HL-60/S4 (cell line): ENCODE measurements around the gene R3HCC1L.

Source experiments
- in situ Hi-C: fragments of 300-500 bp; cut with MboI; formaldehyde crosslinking; loops from 2 replicates; pipeline ENCODE4 v1.14.3; 2022; ENCODE audit warnings: low sequenced_read_pairs

The R3HCC1L gene

DNA sequence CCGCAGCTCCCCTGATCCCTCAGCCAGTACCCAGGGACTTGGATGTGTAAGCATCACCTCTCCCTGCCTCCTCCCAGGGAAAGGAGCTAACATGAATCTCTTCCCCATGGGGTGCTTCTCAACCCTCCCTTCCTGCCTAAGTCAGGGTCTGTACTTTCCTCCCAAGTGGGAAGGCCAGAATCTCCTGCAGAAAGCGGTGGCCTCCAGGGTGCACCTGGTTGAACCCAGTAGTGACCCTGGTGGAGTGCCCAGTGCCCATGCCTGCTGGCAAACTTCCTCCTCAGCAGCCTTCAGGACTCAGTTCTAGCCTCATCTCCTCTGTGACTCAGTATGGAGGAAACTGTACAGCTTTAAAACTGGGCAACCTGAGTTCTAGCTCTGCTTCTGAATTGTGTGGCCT, 136.3 kb downstream of the R3HCC1L start:
- in situ Hi-C loops = no loop called here

DNA sequence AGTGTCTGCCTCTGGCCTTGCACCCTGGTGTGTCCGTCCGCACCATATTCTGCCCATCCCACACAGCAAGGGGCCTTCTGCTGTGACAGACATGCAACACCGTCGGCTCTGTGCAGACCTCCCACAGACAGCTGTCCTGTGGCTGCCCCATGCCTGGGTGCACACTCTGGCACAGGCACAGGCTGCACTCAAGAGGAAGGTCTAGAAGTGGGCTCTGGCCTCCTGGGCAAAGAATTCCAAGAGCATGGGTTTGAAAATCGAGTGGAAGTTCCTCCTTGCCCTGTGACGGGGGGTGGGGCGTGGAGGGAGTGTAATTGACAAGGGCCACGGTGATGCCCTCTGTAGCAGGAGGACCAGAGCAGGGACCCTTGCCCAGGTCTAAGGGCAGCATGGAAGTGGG, 137.8 kb downstream of the R3HCC1L start:
- in situ Hi-C loops = no loop called here

DNA sequence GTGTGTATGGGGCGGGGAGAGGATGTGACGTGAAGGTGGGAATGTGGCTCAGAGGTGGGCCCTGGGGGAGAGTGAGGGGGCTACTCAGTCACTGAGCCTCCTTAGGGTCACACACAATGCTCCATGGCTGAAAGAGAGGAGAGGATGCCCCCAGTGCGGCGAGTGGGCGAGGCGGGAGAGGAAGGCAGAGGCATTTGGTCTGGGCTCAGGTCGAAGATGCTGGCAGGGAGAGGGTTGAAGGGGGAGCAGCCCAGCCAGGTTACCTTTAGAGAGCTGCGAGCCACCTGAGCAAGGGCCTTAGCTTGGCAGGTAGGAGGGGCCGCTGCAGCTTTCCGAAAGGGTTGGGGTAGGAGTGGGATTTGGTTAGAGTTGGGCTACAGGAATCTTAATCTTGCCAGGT, 138.2 kb downstream of the R3HCC1L start:
- in situ Hi-C loops = no loop called here

DNA sequence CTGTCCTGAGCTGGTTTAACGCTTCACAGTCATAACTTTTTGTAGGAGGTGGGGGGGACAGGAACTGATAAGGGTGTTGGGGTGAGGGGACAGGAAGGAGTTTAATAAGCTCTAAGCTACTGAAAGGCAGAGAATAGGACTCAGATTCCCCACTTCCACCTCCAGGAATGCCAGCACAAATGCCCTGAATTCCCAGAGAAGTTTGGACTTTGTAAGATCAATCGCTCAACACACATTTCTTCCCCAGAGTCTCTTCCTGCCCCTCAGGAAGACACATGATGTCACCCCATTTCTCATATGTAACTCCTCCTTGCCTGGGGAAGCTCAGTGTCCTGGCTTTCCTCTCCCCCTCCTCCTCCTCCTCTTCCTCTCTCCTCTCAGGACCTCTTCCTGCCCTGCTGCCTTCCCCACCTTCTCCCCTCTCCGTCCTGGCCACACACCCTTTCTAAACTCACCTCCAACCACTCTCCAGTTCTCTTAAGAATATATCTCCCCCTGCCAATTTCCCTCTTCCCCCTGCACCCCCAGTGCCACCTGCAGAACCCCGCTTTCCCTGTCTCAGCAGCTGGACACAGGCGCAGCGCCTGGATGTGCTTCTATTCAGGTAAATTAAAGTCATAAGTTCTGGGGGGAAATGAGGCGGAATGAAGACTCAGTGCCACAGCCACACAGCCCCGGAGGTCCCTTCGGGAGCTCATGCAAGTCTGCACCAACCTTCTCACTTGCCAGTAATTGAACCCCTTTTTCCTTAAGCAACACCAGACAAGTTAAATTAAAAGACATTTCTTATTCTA, 138.8 kb downstream of the R3HCC1L start:
- in situ Hi-C loops = no loop called here

DNA sequence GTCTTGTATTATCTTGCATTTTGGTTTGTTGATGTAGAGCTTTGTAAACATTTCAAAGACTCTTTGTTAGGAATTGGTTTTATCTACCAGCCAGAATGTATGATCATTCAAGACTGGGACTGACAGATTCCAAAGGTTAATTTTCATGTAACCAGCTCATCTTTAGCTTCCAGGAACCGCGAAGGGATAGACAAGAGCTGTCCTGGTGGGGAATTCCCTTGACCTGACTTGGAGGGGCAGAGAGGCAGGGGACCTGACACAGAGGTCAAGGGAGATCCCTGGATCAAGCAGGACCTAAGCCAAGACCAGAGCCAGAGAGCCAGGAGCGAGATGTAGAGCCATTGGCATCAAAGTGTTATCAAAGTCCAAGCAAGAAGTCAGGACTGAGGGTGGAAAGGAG, 140.1 kb downstream of the R3HCC1L start:
- in situ Hi-C loops = no loop called here

DNA sequence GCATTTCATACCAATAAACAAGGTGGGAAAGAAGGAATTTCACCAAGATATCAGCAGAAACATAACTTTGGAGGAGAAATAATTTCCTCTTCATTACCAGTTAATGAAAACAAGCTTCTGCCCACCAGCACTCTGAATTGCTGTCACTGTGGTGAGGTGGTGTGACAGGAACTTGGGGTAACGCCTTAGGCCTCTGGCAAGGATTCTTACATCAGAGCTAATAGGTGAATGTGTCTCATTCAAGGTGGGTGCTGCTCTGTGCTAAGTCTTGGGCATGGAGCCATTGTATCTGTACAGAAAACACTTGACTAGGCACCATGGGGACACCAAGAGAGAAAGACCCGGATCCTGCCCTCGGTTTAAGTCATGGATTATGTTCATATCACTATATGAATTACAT, 141.9 kb downstream of the R3HCC1L start:
- in situ Hi-C loops = no loop called here

DNA sequence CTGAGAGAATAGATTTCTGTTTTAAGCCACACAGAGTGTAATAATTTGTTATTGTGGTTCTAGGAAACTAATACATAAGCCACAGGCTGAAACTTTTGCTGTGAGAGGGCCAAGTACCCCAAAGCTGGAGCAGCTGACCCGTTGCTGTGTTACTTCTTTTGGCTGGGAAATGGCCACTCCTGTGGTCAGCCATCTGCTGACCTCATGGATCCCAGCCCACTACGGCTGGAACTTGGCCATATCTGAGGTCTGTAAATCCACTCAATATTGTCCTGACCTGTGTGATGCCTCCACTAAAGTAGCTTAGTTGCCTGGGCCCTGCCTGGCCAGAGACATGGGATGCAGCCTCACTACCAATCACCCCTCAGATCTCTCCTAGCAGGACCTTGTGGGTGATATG, 151.0 kb downstream of the R3HCC1L start:
- in situ Hi-C loops = no loop called here

DNA sequence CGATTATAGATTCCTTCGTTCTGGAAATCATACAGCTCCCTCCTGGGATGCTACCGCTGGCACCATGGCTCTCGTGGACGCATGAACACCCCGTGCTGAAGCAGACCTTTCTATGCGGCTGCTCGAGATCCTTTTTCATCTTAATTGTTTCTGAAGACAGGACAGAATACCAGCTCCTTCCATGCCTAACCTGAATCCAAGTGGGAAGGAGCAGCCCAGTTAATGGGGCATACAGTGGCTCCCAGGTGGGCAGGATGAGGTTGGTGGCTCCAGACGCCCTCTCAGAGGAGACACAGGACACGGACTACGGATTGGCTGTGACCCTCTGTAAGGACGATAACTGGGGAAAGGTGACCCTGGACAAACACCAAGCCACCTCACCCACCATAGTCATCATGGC, 152.0 kb downstream of the R3HCC1L start:
- in situ Hi-C loops = no loop called here

DNA sequence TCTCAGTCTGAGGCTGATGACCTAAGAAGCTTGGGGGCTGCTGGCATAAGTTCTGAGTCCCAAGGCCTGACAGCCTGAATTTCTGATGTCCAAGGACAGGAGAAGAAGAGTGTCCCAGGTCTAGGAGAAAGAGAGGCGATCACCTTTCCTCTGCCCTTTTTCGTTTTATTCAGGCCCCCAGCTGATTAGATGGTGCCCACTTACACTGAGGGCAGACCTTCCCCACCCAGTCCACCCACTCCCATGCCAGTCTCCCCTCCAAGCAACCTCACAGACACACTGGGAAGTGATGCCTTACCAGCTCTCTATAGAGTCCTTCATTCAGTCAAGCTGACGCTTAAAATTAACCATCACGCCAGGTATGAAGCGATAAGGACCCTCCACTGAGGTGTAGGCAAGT, 152.9 kb downstream of the R3HCC1L start:
- in situ Hi-C loops = no loop called here

DNA sequence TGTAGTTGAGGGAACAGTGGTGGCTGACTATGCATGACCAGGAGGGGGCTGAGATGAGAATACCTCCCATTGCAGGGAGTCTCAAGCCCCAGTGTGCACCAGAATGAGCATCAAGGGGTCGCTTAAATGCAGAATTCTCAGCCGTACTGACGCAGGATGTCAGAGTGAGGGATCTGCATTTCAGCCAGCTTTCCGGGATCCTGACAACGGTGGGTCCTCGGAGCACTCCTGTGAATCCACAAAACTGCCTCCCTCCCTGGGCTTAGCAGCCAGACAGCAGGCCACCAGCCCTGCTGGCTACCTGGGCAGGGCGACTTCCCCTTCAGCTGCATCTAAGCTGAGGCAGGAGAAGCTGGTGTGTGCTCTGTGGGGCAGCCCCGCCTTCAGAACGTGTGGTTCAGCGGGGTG, 155.3 kb downstream of the R3HCC1L start:
- in situ Hi-C loops = no loop called here

DNA sequence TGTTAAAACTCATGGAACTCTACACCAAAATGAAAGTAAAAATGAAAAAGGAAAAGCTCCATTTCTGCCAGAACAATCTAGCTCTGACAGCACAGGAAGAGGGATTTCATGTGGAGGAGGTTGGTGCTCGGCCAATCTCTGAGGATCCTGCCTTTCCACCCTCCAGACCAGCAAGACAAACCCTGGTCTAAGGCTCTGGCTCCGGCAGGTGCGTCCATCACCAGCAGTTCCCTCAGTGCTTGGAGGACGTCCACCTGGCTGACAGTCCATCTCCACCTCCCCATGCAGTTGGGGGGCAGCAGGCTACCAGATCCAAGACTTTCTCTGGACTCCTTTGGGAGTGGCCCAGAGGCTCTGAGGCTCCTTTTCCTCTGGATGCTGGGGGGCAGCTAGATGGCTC, 158.5 kb downstream of the R3HCC1L start:
- in situ Hi-C loops = no loop called here

DNA sequence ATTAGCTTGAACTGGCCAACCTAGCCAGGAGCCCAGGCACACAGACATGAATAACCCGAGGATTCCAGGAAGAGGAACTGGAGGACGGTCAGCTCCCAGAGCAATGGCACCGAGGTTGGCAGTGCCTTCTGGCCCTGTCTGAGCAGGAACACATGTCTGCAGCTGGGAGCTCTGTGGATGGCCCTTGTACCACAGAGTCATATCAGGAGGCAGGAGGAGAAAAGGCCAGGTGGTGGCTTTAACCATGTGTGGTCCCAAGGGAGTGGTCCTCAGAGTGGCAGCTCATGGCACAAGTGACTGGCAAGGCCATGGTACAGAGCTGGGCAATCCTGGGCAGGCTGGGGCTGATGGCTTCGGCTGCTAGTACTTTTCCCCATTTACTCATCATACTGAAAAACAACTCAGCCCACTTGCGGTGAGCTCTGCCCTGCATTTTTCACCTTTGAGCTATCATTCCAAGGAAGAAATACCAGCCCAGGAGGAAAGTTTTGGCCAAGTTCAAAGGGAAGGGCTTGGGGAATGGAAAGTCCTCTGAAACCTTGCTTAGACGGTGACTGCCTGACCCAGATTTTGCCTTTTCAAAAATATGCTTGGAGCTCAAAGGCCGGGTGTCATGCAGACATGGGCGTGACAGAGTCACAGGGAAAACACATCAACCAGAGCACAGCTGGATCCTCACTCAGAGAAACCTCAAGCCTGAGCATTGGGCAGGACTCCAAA, 159.3 kb downstream of the R3HCC1L start:
- in situ Hi-C loops = no loop called here

DNA sequence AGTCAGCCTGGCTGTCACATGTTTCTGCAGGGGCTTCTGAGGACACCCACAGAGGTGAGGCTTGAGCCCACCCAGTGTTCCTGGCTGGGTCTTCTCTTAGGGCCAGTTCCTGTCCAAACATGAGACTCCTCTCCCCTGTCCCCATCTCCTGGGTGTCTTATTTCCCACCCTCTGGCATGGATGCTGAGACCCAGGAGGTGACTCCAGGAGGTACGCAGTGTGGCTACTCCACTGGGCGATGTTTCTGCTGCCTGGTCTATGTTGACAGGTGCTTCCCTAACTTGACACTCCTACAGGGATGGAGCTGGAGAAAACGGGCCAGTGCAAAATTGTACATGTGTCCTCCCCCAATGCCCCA, 159.8 kb downstream of the R3HCC1L start:
- in situ Hi-C loops = no loop called here
